ENCODE data around the gene MRC2. TPM values are rescaled to one million over a fixed set of nuclear protein-coding genes. Genes with fewer than 3 reads are reported as not detected.
A peak's percentile ranks its signal among the peaks of the same experiment; 100 is the strongest.
"Not testable (repeated sequence)": the region's sequence is repeated elsewhere in the genome, so short reads cannot be mapped to it uniquely, and the experiment has no call there.

MRC2 gene
- polyA plus RNA-seq, 1 experiment, result 271 TPM

GRCh38 chr17:62601471-62601870 is 26.0 kb upstream of the MRC2 start:
- ChIA-PET POLR2A (no interaction called here), CTCF (interaction anchor here (0.6 to 0.9 kb wide), 2 partner anchors 27 to 72 kb away, joined by 3 read pairs; no protein-coding TSS in a partner anchor)
- peaks cover 13% of the 10 kb centered on the region for H3K36me3 ChIP-seq (ENCODE audit: control insufficient read depth, insufficient read depth, low read length)
- no peaks in the 10 kb centered on the region for H3K27me3 ChIP-seq (ENCODE audit: control insufficient read depth, insufficient read depth, low read length)
- no peak overlapping the region for H3K4me3 ChIP-seq (ENCODE audit: low read depth, low read length)
- no peak for DNase-seq (ENCODE audit: low read depth)
- peak; percentile 23; the same call in 1 of the 2 replicates for TF ChIP-seq CTCF (IDR thresholded peaks at IDR 0.05; ENCODE audit: insufficient read depth, low read depth, low read length)

DNA sequence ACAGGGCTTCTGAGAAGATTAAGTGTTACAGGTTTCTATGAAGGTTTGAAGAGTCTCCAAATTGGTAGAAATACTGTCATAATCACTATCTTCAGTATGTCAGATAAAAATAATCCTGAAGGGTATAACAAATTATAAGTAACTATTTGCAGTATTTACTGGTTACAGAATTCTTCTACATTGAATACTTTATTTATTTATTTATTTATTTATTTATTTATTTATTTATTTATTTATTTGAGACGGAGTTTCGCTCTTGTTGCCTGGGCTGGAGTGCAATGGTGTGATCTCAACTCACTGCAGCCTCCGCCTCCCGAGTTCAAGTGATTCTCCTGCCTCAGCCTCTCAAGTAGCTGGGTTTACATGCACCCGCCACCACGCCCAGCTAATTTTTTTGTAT is 23.7 kb upstream of the MRC2 start:
- H3K4me3 ChIP-seq (ENCODE audit: low read depth, low read length); DNase-seq (ENCODE audit: low read depth); CTCF ChIA-PET; H3K27me3 ChIP-seq (ENCODE audit: control insufficient read depth, insufficient read depth, low read length): not testable (repeated sequence)
- H3K36me3 ChIP-seq (ENCODE audit: control insufficient read depth, insufficient read depth, low read length), result peaks cover 16% of the 10 kb centered on the region
- POLR2A ChIA-PET, result interaction anchor here (0.7 kb wide), 1 partner anchor 18 kb away, joined by 4 read pairs; no protein-coding TSS in a partner anchor

- POLR2A ChIA-PET, result no interaction called here
- CTCF ChIA-PET, result interaction anchor here (0.9 kb wide), 1 partner anchor 14 kb away, joined by 3 read pairs; no protein-coding TSS in a partner anchor
- peaks cover 16% of the 10 kb centered on the region for H3K36me3 ChIP-seq (ENCODE audit: control insufficient read depth, insufficient read depth, low read length)
These were observed 21.9 kb upstream of the MRC2 start for GRCh38 chr17:62605588-62605987.

GRCh38 chr17:62611292-62611691 is 16.2 kb upstream of the MRC2 start:
- CTCF ChIA-PET, result no interaction called here
- no peak overlapping the region for H3K4me3 ChIP-seq (ENCODE audit: low read depth, low read length)
- DNase-seq (ENCODE audit: low read depth), result no peak
- no peaks in the 10 kb centered on the region for H3K27me3 ChIP-seq (ENCODE audit: control insufficient read depth, insufficient read depth, low read length)
- POLR2A ChIA-PET, result no interaction called here
- TF ChIP-seq CTCF (IDR thresholded peaks at IDR 0.05; ENCODE audit: insufficient read depth, low read depth, low read length), result no peak
- H3K36me3 ChIP-seq (ENCODE audit: control insufficient read depth, insufficient read depth, low read length), result peaks cover 11% of the 10 kb centered on the region

More at GRCh38 chr17:62605588-62605987, 21.9 kb upstream of the MRC2 start:
- Histone ChIP-seq H3K27me3 (ENCODE audit: control insufficient read depth, insufficient read depth, low read length) (no peaks in the 10 kb centered on the region), H3K4me3 (ENCODE audit: low read depth, low read length) (no peak overlapping the region)
- TF ChIP-seq CTCF (IDR thresholded peaks at IDR 0.05; ENCODE audit: insufficient read depth, low read depth, low read length), result no peak
- DNase-seq (ENCODE audit: low read depth), result no peak

DNA sequence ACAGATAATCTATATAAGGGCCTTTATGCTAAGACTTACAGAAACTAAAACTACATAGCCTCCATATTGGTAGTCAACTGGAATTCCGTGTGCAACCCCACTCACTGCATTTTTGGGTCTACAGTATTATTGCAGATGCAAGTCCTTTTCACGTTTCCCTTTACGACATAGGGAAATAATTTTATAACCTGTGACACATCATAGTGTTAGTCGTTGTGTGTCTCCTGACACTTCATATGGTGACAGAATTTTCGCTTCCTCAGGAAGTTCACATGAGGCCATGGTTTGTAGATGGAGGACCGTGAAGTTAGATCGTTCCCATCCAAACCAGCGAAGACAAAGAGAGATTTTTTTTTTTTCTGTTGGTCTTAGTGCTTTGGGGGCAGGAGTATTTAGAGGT is 15.7 kb upstream of the MRC2 start:
- Histone ChIP-seq H3K27me3 (ENCODE audit: control insufficient read depth, insufficient read depth, low read length) (no peaks in the 10 kb centered on the region), H3K36me3 (ENCODE audit: control insufficient read depth, insufficient read depth, low read length) (peaks cover 11% of the 10 kb centered on the region), H3K4me3 (ENCODE audit: low read depth, low read length) (no peak overlapping the region)
- ChIA-PET CTCF (no interaction called here), POLR2A (no interaction called here)
- no peak for DNase-seq (ENCODE audit: low read depth)
- no peak for TF ChIP-seq CTCF (IDR thresholded peaks at IDR 0.05; ENCODE audit: insufficient read depth, low read depth, low read length)

DNA sequence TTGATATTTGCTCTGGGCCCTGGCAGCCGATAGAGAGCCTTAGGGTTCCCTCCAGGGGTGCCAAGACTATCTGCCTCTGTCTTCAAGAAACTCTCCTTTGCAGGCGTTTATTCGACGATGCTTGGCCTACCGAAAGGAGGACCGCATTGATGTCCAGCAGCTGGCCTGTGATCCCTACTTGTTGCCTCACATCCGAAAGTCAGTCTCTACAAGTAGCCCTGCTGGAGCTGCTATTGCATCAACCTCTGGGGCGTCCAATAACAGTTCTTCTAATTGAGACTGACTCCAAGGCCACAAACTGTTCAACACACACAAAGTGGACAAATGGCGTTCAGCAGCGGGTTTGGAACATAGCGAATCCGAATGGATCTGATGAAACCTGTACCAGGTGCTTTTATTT is 15.2 kb upstream of the MRC2 start:
- H3K36me3 ChIP-seq (ENCODE audit: control insufficient read depth, insufficient read depth, low read length), result peaks cover 11% of the 10 kb centered on the region
- DNase-seq (ENCODE audit: low read depth); CTCF ChIA-PET; H3K4me3 ChIP-seq (ENCODE audit: low read depth, low read length); POLR2A ChIA-PET; H3K27me3 ChIP-seq (ENCODE audit: control insufficient read depth, insufficient read depth, low read length): not testable (repeated sequence)

- CTCF ChIA-PET, result interaction anchor here (1.3 to 1.5 kb wide), 2 partner anchors 20 to 60 kb away, joined by 3 to 4 read pairs; no protein-coding TSS in a partner anchor
- H3K4me3 ChIP-seq (ENCODE audit: low read depth, low read length); H3K27me3 ChIP-seq (ENCODE audit: control insufficient read depth, insufficient read depth, low read length); POLR2A ChIA-PET; DNase-seq (ENCODE audit: low read depth); H3K36me3 ChIP-seq (ENCODE audit: control insufficient read depth, insufficient read depth, low read length): not testable (repeated sequence)
These were observed 14.4 kb upstream of the MRC2 start for GRCh38 chr17:62613095-62613494.

Data from BJ (cell line).